Measurements from ENCODE around the gene CDKN2A. TPM values are rescaled to one million over a fixed set of nuclear protein-coding genes. Genes with fewer than 3 reads are reported as not detected.

The CDKN2A gene
- total RNA-seq, 4 donors from 2014 or later = 0.65 to 1.00 TPM; not detected in 2

- ATAC-seq (no peak), DNase-seq (no peak)
- in situ Hi-C loops (cut with MboI; ENCODE audit: low sequenced_read_pairs in 4 of 4) = no loop called here
- H3K27me3 ChIP-seq = no peaks in the 10 kb centered on the region
- TF ChIP-seq, protein P1, sequence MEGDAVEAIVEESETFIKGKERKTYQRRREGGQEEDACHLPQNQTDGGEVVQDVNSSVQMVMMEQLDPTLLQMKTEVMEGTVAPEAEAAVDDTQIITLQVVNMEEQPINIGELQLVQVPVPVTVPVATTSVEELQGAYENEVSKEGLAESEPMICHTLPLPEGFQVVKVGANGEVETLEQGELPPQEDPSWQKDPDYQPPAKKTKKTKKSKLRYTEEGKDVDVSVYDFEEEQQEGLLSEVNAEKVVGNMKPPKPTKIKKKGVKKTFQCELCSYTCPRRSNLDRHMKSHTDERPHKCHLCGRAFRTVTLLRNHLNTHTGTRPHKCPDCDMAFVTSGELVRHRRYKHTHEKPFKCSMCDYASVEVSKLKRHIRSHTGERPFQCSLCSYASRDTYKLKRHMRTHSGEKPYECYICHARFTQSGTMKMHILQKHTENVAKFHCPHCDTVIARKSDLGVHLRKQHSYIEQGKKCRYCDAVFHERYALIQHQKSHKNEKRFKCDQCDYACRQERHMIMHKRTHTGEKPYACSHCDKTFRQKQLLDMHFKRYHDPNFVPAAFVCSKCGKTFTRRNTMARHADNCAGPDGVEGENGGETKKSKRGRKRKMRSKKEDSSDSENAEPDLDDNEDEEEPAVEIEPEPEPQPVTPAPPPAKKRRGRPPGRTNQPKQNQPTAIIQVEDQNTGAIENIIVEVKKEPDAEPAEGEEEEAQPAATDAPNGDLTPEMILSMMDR (IDR thresholded peaks at IDR 0.05 in 4 of 5, conservative IDR thresholded peaks at IDR 0.05 in 1 of 5) = no peak
- TF ChIP-seq POLR2A (IDR thresholded peaks at IDR 0.05) = no peak
- H3K36me3 ChIP-seq = no peaks in the 10 kb centered on the region
- no peaks in the 10 kb centered on the region for H3K9me3 ChIP-seq
- no peak overlapping the region for H3K27ac ChIP-seq
- intact Hi-C loops (cut with DNase I; ENCODE audit: low total_unique reads) = no loop called here
- no peak overlapping the region for H3K4me3 ChIP-seq
- H3K4me1 ChIP-seq = no peaks in the 10 kb centered on the region
Observed at GRCh38 chr9:22029231-22029630, 35.0 kb upstream of the CDKN2A start.

GRCh38 chr9:22028394-22028793 lies 34.2 kb upstream of the CDKN2A start:
- H3K27ac ChIP-seq = no peak overlapping the region
- no peaks in the 10 kb centered on the region for H3K27me3 ChIP-seq
- H3K4me1 ChIP-seq = no peaks in the 10 kb centered on the region
- no peaks in the 10 kb centered on the region for H3K9me3 ChIP-seq
- in situ Hi-C loops (cut with MboI; ENCODE audit: low sequenced_read_pairs in 4 of 4) = no loop called here
- no peak overlapping the region for H3K4me3 ChIP-seq
- no peak for TF ChIP-seq POLR2A (IDR thresholded peaks at IDR 0.05)
- TF ChIP-seq, protein P1 (IDR thresholded peaks at IDR 0.05 in 4 of 5, conservative IDR thresholded peaks at IDR 0.05 in 1 of 5) = no peak
- DNase-seq (no peak), ATAC-seq (no peak)
- intact Hi-C loops (cut with DNase I; ENCODE audit: low total_unique reads) = no loop called here
- H3K36me3 ChIP-seq = no peaks in the 10 kb centered on the region

GRCh38 chr9:22026696-22027095 lies 32.5 kb upstream of the CDKN2A start:
- no peaks in the 10 kb centered on the region for H3K36me3 ChIP-seq
- no peak for ATAC-seq
- H3K4me1 ChIP-seq = no peaks in the 10 kb centered on the region
- in situ Hi-C loops (cut with MboI; ENCODE audit: low sequenced_read_pairs in 4 of 4) (no loop called here), intact Hi-C loops (cut with DNase I; ENCODE audit: low total_unique reads) (no loop called here)
- no peaks in the 10 kb centered on the region for H3K9me3 ChIP-seq
- DNase-seq = no peak
- no peak overlapping the region for H3K27ac ChIP-seq
- TF ChIP-seq, protein P1 (IDR thresholded peaks at IDR 0.05 in 4 of 5, conservative IDR thresholded peaks at IDR 0.05 in 1 of 5) = no peak
- no peak for TF ChIP-seq POLR2A (IDR thresholded peaks at IDR 0.05)
- H3K27me3 ChIP-seq = no peaks in the 10 kb centered on the region
- H3K4me3 ChIP-seq = no peak overlapping the region

- no peak for ATAC-seq
- no peak for DNase-seq
- TF ChIP-seq, protein P1 (IDR thresholded peaks at IDR 0.05 in 4 of 5, conservative IDR thresholded peaks at IDR 0.05 in 1 of 5) = no peak
- TF ChIP-seq POLR2A (IDR thresholded peaks at IDR 0.05) = no peak
- Histone ChIP-seq H3K27ac (no peak overlapping the region), H3K36me3 (no peaks in the 10 kb centered on the region), H3K4me3 (no peak overlapping the region), H3K4me1 (no peaks in the 10 kb centered on the region), H3K27me3 (no peaks in the 10 kb centered on the region), H3K9me3 (no peaks in the 10 kb centered on the region)
- intact Hi-C loops (cut with DNase I; ENCODE audit: low total_unique reads) (no loop called here), in situ Hi-C loops (cut with MboI; ENCODE audit: low sequenced_read_pairs in 4 of 4) (loop anchor here in 3 of 4 donors (25.0 kb wide), 3 partner anchors 90 to 215 kb away; partner anchors contain the start of gene MTAP (in 1 of the 3))
Observed at GRCh38 chr9:22022396-22022795, 28.2 kb upstream of the CDKN2A start.

All from gastrocnemius medialis (tissue), 4 donors.